Fibroblast of skin of right biceps (primary cell): Measurements from ENCODE around the gene XPR1.
"Not testable (repeated sequence)": the region's sequence is repeated elsewhere in the genome, so short reads cannot be mapped to it uniquely, and the experiment has no call there.

Source experiments
- DNase-seq: peaks from one replicate; pipeline ENCODE4 v3.0.0-alpha.2; 2013

Gene XPR1

GRCh38 chr1:180727751-180728150 is 95.9 kb downstream of the XPR1 start:
- DNase-seq = not testable (repeated sequence)

- no peak for DNase-seq
Measured at GRCh38 chr1:180728472-180729106, 96.8 kb downstream of the XPR1 start.

GRCh38 chr1:180731131-180731530 is 99.3 kb downstream of the XPR1 start:
- DNase-seq = no peak

- no peak for DNase-seq
Measured at GRCh38 chr1:180732866-180733265, 101.0 kb downstream of the XPR1 start.

GRCh38 chr1:180734366-180734765 is 102.5 kb downstream of the XPR1 start:
- no peak for DNase-seq

- DNase-seq = no peak
Measured at GRCh38 chr1:180742663-180743062, 110.8 kb downstream of the XPR1 start.

GRCh38 chr1:180743868-180744267 is 112.0 kb downstream of the XPR1 start:
- DNase-seq = no peak

- no peak for DNase-seq
Measured at GRCh38 chr1:180745098-180745497, 113.3 kb downstream of the XPR1 start.

- DNase-seq = peak; percentile 71
Measured at GRCh38 chr1:180751921-180752320, 120.1 kb downstream of the XPR1 start.

GRCh38 chr1:180754453-180754852 is 122.6 kb downstream of the XPR1 start:
- DNase-seq = no peak

- no peak for DNase-seq
Measured at GRCh38 chr1:180757657-180758056, 125.8 kb downstream of the XPR1 start.

GRCh38 chr1:180762796-180763195 is 131.0 kb downstream of the XPR1 start:
- DNase-seq = no peak

- DNase-seq = peak; percentile 9
Measured at GRCh38 chr1:180765151-180765550, 133.3 kb downstream of the XPR1 start.

GRCh38 chr1:180769889-180770288 is 138.1 kb downstream of the XPR1 start:
- DNase-seq = no peak

- peak; percentile 72 for DNase-seq
Measured at GRCh38 chr1:180773210-180773865, 141.5 kb downstream of the XPR1 start.

- DNase-seq = no peak
Measured at GRCh38 chr1:180775801-180776200, 144.0 kb downstream of the XPR1 start.

- DNase-seq = no peak
Measured at GRCh38 chr1:180777072-180777689, 145.4 kb downstream of the XPR1 start.

- DNase-seq = no peak
Measured at GRCh38 chr1:180778782-180779398, 147.1 kb downstream of the XPR1 start.

GRCh38 chr1:180779584-180779983 is 147.8 kb downstream of the XPR1 start:
- DNase-seq = no peak

- no peak for DNase-seq
Measured at GRCh38 chr1:180781718-180782117, 149.9 kb downstream of the XPR1 start.

- peak; percentile 44 for DNase-seq
Measured at GRCh38 chr1:180785291-180785690, 153.5 kb downstream of the XPR1 start.

- no peak for DNase-seq
Measured at GRCh38 chr1:180785887-180786286, 154.1 kb downstream of the XPR1 start.

GRCh38 chr1:180786624-180787023 is 154.8 kb downstream of the XPR1 start:
- DNase-seq = no peak
